CD4-positive, alpha-beta T cell treated with Interleukin-6 at 100 ng/mL for 8 hours (primary cell): ENCODE measurements around the gene SREBF2.
A peak's percentile ranks its signal among the peaks of the same experiment; 100 is the strongest.
"Not testable (repeated sequence)": the region's sequence is repeated elsewhere in the genome, so short reads cannot be mapped to it uniquely, and the experiment has no call there.

Experiments used
- DNase-seq: peaks from one replicate; pipeline ENCODE4 v3.0.0-alpha.2; 2020; ENCODE audit warnings: mixed read lengths, low spot score

The SREBF2 gene

DNA sequence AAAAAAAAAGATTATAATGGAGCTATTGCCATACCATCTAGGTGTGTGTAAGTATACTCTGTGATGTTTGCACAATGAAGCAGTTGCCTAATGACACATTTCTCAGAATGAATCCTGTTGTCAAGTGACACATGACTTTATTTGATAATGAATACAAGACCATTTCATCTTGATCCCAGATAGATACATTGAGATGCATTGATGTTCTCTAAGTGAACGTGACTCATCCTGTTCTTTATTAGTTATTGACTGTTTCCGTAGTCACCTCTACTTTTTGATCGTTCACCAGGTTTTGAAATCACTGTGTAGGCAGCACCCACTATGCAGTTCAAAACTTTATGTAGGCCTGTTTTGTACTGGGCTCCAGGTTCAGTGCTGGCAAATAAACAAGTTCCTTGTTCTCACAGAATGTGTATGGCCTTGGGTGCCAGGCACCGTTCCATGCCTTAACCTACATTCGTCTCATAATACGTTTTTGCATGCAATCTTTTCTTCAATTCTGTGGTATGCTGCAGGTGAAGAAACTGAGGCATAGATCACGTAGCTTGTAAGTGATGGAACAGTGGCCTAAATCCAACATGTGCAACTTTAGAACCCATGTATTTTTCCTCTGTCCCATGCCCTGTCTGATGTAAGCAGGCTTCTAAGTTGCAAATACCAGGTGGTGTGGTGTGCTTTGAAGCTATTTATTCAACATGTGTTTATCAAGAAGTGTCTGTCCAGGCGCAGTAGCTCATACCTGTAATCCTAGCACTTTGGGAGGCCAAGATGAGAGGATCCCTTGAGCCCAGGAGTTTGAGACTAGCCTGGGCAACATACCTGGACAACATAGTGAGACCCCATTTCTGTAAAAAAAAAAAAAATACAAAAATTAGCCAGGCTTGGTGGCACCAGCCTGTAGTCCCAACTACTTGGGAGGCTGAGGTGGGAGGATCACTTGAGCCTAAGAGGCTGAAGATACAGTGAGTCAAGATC lies 10.4 kb downstream of the SREBF2 start:
- no peak for DNase-seq

- DNase-seq, result no peak
These were observed 11.1 kb downstream of the SREBF2 start for GRCh38 chr22:41844036-41844435.

DNA sequence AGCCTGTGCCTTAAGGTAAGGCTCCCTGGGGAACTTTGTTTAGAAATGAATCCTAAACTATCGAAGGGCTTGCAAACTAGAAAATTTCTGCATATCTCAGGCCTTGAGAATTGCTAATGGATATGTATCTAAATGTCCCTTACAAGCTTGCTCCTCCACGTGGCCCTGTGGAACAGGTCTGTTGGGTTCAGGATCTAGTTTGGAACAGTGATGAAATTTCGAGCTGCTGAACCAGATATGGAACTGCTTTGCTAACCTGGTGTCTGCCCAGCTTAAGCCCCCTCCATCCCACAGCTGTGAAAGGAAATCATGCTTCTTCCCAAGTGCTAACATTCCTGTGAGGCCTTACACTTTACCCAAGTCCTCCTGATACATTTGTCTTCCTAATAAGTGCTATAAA lies 11.6 kb downstream of the SREBF2 start:
- DNase-seq, result no peak

- no peak for DNase-seq
These were observed 12.7 kb downstream of the SREBF2 start for GRCh38 chr22:41845380-41846267.

DNA sequence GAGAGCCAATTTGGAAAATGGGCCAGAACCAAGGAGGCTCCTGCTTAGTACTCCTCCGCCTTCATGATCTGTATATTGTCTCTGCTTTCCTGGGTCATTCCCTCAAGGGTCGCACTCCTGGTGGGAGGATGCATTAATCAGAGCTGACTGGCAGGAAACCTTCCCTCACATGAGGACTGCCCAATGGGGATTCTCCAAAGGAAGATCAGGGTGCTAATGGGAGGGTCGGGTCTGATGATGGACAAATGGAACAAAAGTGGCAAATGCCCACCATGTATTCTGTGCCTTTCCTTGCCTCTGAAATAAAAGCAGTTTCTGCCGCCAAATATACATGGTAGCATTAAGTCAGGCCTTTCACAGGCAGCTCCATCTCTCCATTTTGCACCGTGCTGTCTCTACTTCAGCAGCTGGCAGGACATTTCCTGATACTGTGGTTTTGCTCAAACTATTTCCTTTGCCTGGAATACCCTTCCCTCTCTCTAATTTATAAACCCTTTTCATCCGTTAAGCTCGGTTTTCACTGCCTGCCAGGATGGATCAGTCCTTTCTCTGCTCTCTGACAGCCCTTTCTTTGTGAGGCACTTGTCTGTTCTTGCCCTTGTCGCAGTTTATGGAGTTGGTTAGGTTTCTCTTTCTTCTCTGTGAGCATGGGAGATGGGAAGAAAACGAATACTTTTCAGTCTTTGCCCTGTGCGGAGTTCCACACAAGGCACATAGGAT lies 13.5 kb downstream of the SREBF2 start:
- DNase-seq, result no peak

- no peak for DNase-seq
These were observed 14.4 kb downstream of the SREBF2 start for GRCh38 chr22:41847300-41847699.

DNA sequence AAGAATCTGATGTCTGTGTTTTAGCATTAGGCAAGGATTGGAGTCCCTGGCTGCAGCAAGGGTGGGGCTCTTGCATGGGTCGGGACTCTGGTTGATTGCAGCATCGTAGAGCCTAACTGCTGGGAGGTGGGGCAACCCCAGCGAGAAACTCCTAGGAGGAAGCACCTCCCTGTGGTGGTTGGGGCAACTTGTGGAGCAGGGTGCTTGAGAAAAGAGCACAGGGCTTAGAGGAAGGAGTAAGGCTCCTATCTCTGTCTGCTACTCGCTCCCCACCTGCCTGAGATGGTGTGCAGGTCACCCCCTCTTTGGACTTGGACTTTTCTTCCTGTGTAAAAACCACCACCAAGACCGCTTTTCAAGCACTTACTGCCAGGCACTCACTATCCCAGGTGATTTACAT lies 15.6 kb downstream of the SREBF2 start:
- DNase-seq, result no peak

DNA sequence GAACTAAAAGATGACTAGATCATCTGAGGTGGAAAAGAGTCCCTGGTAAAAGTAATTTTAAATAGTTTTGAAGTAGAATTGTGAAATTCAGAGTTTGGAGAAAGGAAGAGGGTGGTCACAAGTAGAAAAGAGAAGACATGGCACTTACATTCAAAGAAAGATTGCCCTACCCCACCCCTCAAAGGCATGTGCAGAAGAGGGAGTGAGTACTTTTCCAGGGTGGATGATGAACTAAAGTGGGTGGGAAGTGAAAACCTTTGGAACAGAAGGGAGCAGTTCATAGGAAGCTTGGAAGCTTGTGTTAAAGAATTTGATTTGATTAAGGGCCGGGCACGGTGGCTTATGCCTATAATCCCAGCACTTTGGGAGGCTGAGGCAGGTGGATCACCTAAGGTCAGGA lies 23.6 kb downstream of the SREBF2 start:
- DNase-seq, result no peak

DNA sequence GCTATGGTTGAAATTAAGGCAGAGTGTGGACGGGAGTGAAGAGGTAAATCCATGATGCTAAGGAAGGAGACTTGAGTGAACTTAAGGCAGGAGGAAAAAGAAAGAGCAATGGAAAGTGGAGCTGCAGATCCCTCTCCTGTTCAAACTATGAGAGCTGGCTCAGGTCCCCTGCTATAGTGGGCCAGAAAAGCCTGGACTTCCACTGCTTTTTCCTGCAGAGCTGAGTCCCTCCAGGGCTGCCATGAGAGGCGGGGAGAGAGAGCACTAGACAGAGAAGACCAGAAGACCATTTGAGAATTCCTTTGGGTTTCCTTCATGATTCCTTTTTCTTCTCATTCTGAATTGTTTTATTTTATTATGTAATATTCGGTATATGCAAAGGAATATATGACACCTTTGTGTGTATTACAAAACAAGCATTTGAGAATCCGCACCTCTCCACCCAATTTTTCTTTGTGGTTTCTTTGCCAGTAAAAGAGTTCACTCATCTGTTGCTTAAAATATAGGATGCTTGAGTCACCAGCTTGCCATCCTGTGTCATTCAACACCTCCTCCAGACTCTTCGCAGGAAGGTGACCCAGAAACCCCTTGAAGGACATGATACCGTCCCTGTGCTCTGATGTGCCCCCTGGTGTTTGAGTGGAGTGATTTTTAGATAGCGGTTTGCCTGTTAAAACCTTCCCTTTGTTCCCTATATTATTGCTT lies 24.4 kb downstream of the SREBF2 start:
- DNase-seq, result peak; percentile 84

DNA sequence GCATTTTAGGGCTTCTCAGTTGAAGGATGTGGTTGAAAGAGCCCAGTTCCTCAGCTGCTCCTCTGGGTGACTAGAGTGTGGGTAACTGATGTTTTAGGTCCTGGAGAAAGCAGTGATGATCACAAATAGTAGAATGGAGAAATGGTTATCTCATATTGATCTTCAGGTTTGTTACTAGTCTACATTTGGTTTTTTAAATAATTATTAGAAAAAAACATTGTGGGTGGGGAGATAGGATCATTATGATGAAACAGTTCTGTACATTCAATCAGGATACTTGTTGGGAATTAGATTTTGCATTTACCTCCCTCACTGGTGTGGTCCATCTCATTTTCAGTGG lies 24.9 kb downstream of the SREBF2 start:
- DNase-seq, result no peak

- peak; percentile 78 for DNase-seq
These were observed 29.2 kb downstream of the SREBF2 start for GRCh38 chr22:41862160-41862529.

DNA sequence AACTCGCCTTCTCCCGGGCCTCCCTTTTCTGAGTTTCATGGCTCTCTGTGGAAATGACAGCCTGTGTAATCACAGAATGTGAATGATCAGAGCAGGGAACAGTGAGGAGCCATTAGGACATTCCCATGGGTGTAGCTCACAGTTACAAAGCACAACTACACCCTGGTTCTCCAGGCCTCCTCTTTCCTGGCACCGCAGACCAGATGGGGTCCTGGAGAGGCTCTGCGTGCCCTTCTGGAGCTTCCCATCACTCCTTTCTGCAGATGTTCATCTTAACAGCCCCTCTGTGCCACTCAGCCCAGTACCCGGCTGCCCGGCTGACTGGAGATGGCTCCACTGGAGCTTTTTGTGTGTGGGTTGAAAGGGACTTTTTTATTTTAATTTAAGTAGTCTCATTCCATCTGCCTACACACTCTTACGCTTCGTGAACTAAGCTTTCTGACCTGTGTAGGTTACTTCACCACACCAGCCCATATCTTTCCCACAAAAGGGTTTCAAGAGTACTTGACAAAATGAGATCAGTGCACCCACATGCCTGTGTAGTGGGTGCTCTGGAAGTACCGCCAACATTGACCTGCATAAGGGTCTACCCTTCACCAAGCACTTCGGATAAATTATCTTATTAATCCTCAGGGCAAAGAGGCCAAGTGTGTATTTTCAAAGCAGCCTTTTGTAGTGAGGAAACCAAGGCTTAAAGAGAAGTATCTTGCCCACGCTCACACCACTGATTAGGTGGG lies 29.8 kb downstream of the SREBF2 start:
- DNase-seq, result no peak

DNA sequence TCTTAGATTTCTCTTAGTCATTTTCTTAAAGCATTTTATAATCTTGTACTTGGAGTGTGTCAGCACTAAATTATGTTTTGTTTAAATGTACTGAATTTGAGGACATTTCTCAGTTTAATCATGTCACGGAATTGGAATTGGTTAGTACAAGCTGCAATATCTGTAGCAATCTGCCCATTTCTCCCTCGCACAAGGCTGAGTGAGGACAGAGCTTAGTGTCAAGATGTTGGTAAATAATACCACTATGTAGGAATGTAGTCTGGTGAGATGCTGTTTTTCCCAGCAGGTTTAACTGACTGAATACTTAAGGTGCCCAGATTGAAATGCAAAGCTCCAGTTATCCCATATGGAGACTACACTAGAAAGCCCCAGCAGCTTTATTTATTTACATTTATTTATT lies 30.6 kb downstream of the SREBF2 start:
- no peak for DNase-seq

- DNase-seq, result no peak
These were observed 35.7 kb downstream of the SREBF2 start for GRCh38 chr22:41868556-41868955.

- not testable (repeated sequence) for DNase-seq
These were observed 37.2 kb downstream of the SREBF2 start for GRCh38 chr22:41870081-41870480.

GRCh38 chr22:41870786-41871185 lies 37.9 kb downstream of the SREBF2 start:
- DNase-seq, result no peak

DNA sequence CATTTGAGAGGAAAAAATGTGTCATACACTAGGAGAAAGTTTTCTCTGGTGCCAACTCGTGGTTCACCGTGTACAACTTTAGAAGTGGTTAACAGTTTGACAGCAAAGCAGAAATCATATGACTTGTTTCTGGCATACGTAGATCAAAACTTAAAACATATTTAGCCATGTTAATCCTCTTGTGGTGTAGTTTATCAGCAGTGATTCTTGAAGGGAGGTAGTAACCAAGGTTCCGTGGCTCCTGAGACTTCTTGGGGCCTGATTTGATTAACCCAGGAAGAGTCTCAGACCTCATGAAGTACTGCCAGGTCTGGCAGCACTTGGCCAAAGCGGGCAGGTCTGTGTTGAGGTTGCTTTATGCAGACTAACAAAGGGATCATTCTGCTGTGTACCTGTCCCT lies 40.5 kb downstream of the SREBF2 start:
- DNase-seq, result peak; percentile 44

DNA sequence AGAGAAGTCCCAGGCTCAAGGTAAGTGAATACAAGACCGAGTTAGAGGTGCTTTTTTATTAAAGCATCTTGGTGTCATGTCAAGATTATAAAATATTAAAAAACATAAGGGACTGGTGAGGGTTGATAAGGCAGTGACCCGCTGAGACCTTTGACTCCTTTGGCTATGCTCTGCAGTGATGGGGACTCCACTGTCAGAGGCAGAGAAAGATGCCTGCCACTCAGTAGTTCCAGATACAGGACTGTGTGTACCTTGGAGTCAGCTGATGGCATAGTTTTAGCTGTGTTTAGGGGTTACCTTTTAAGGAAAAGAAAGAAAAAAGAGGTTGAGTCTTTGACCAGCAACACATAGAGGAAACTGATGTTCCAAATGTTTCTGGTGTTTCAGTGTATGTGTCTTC lies 41.2 kb downstream of the SREBF2 start:
- no peak for DNase-seq

DNA sequence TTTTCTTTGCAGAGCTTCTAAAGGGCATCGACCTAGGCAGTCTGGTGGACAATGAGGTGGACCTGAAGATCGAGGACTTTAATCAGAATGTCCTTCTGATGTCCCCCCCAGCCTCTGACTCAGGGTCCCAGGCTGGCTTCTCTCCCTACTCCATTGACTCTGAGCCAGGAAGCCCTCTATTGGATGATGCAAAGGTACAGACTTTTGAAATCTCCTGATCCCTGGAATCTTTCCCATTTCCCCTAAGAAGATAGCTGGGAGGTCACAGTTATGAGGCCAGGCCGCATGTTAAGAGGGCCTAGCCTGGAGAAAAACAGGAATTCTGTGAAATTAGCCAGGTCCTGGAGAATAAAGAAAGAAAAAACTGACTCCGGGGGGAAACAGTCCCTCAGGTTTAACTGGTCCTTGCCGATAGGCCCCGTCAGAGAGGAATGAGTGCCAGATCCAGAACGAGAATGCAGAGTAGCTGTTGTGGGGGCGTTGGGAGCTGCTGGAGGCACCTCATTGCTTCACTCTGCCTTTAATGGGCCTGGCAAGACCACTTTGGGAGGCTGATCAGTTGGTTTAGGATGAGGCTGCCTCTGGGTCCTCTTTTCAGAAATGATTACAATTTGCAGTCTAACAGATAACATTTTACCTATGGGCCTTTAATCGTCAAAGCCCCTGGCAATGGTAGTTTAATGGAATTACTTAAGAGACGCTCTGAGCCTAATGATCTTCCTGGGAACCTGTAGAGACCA lies 42.8 kb downstream of the SREBF2 start:
- no peak for DNase-seq

GRCh38 chr22:41876275-41876674 lies 43.4 kb downstream of the SREBF2 start:
- no peak for DNase-seq
